ENCODE results near the gene RCN1.
"Not testable (repeated sequence)": the region's sequence is repeated elsewhere in the genome, so short reads cannot be mapped to it uniquely, and the experiment has no call there.

The RCN1 gene

GRCh38 chr11:32062540-32062939 is 28.3 kb upstream of the RCN1 start:
- no peaks in the 10 kb centered on the region for H3F3A ChIP-seq (ENCODE audit: insufficient read depth)
- no peak overlapping the region for H3K4me2 ChIP-seq (ENCODE audit: low read depth, low read length, poor library complexity, severe bottlenecking)
- H4K20me1 ChIP-seq (ENCODE audit: low read depth, low read length): no peaks in the 10 kb centered on the region
- no peaks in the 10 kb centered on the region for H3K9me3 ChIP-seq (ENCODE audit: insufficient read depth, low read length)
- no peak overlapping the region for H3K27ac ChIP-seq (ENCODE audit: low read depth, low read length)
- no peaks in the 10 kb centered on the region for H3K79me2 ChIP-seq (ENCODE audit: insufficient read depth, low read length)
- no peaks in the 10 kb centered on the region for H3K27me3 ChIP-seq (ENCODE audit: low read length)
- no peak for TF ChIP-seq CTCF (IDR thresholded peaks at IDR 0.05; ENCODE audit: insufficient read depth, low read length, poor library complexity, severe bottlenecking)
- TF ChIP-seq EZH2phosphoT487 (conservative IDR thresholded peaks at IDR 0.05; ENCODE audit: low read length): no peak
- H2AFZ ChIP-seq (ENCODE audit: low read depth, low read length, severe bottlenecking): no peak overlapping the region
- H3K4me3 ChIP-seq (ENCODE audit: insufficient read depth, low read length, poor library complexity, severe bottlenecking): no peak overlapping the region
- no peaks in the 10 kb centered on the region for H3K36me3 ChIP-seq (ENCODE audit: low read length)
- no peak overlapping the region for H3K9ac ChIP-seq (ENCODE audit: low read length)
- no peaks in the 10 kb centered on the region for H3K9me2 ChIP-seq (replicated peaks; ENCODE audit: insufficient read depth, low read length)

- H4K20me1 ChIP-seq (ENCODE audit: low read depth, low read length); H3K27me3 ChIP-seq (ENCODE audit: low read length); H3K9me3 ChIP-seq (ENCODE audit: insufficient read depth, low read length): not testable (repeated sequence)
These were observed 27.8 kb upstream of the RCN1 start for GRCh38 chr11:32063031-32063430.

GRCh38 chr11:32065865-32066629 is 24.8 kb upstream of the RCN1 start:
- Histone ChIP-seq H3F3A (ENCODE audit: insufficient read depth) (no peaks in the 10 kb centered on the region), H3K9me3 (ENCODE audit: insufficient read depth, low read length) (no peaks in the 10 kb centered on the region), H3K4me3 (ENCODE audit: insufficient read depth, low read length, poor library complexity, severe bottlenecking) (no peak overlapping the region), H3K4me2 (ENCODE audit: low read depth, low read length, poor library complexity, severe bottlenecking) (no peak overlapping the region), H3K9ac (ENCODE audit: low read length) (no peak overlapping the region), H3K79me2 (ENCODE audit: insufficient read depth, low read length) (no peaks in the 10 kb centered on the region), H3K27ac (ENCODE audit: low read depth, low read length) (no peak overlapping the region), H4K20me1 (ENCODE audit: low read depth, low read length) (no peaks in the 10 kb centered on the region), H2AFZ (ENCODE audit: low read depth, low read length, severe bottlenecking) (no peak overlapping the region), H3K9me2 (replicated peaks; ENCODE audit: insufficient read depth, low read length) (no peaks in the 10 kb centered on the region), H3K36me3 (ENCODE audit: low read length) (no peaks in the 10 kb centered on the region), H3K27me3 (ENCODE audit: low read length) (no peaks in the 10 kb centered on the region)
- TF ChIP-seq CTCF (IDR thresholded peaks at IDR 0.05; ENCODE audit: insufficient read depth, low read length, poor library complexity, severe bottlenecking): no peak
- TF ChIP-seq EZH2phosphoT487 (conservative IDR thresholded peaks at IDR 0.05; ENCODE audit: low read length): no peak

More at GRCh38 chr11:32063031-32063430, 27.8 kb upstream of the RCN1 start:
- not testable (repeated sequence) for H3K79me2 ChIP-seq (ENCODE audit: insufficient read depth, low read length); H2AFZ ChIP-seq (ENCODE audit: low read depth, low read length, severe bottlenecking); H3K4me2 ChIP-seq (ENCODE audit: low read depth, low read length, poor library complexity, severe bottlenecking); H3K9ac ChIP-seq (ENCODE audit: low read length); H3K4me3 ChIP-seq (ENCODE audit: insufficient read depth, low read length, poor library complexity, severe bottlenecking); H3K36me3 ChIP-seq (ENCODE audit: low read length); H3K9me2 ChIP-seq (replicated peaks; ENCODE audit: insufficient read depth, low read length); H3F3A ChIP-seq (ENCODE audit: insufficient read depth); H3K27ac ChIP-seq (ENCODE audit: low read depth, low read length)

- Histone ChIP-seq H4K20me1 (ENCODE audit: low read depth, low read length) (no peaks in the 10 kb centered on the region), H3K4me2 (ENCODE audit: low read depth, low read length, poor library complexity, severe bottlenecking) (no peak overlapping the region), H3K9me2 (replicated peaks; ENCODE audit: insufficient read depth, low read length) (no peaks in the 10 kb centered on the region), H3K27ac (ENCODE audit: low read depth, low read length) (no peak overlapping the region), H3K36me3 (ENCODE audit: low read length) (no peaks in the 10 kb centered on the region), H3K79me2 (ENCODE audit: insufficient read depth, low read length) (no peaks in the 10 kb centered on the region), H3F3A (ENCODE audit: insufficient read depth) (no peaks in the 10 kb centered on the region), H3K9ac (ENCODE audit: low read length) (no peak overlapping the region), H2AFZ (ENCODE audit: low read depth, low read length, severe bottlenecking) (no peak overlapping the region), H3K4me3 (ENCODE audit: insufficient read depth, low read length, poor library complexity, severe bottlenecking) (no peak overlapping the region), H3K27me3 (ENCODE audit: low read length) (no peaks in the 10 kb centered on the region), H3K9me3 (ENCODE audit: insufficient read depth, low read length) (no peaks in the 10 kb centered on the region)
- no peak for TF ChIP-seq EZH2phosphoT487 (conservative IDR thresholded peaks at IDR 0.05; ENCODE audit: low read length)
- TF ChIP-seq CTCF (IDR thresholded peaks at IDR 0.05; ENCODE audit: insufficient read depth, low read length, poor library complexity, severe bottlenecking): no peak
These were observed 22.6 kb upstream of the RCN1 start for GRCh38 chr11:32068134-32068870.
